T-helper 1 cell (primary cell): ENCODE data around the gene CRYGB.
A peak's percentile ranks its signal among the peaks of the same experiment; 100 is the strongest.

Experiments
- DNase-seq, 5 donors: peaks; one replicate each; pipeline ENCODE4 v3.0.0-alpha.2; 2012 to 2020
- total RNA-seq, 4 donors: gene quantifications; one replicate each; lab custom pipeline; 2026; lab: John Stamatoyannopoulos, UW

CRYGB gene, protein sequence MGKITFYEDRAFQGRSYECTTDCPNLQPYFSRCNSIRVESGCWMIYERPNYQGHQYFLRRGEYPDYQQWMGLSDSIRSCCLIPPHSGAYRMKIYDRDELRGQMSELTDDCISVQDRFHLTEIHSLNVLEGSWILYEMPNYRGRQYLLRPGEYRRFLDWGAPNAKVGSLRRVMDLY
- 0 reads per million in 4 donors for total RNA-seq

GRCh38 chr2:208146006-208146405 is at the start of gene CRYGB:
CRYGB (minus strand) TSS chr2:208146158; CDS start chr2:208146120, 38 bp downstream.
- no peak for DNase-seq

- DNase-seq, result no peak
These were observed 49.6 kb upstream of the CRYGB start for GRCh38 chr2:208195531-208195930.

GRCh38 chr2:208192611-208193236 is 46.8 kb upstream of the CRYGB start:
- DNase-seq, result no peak

GRCh38 chr2:208189810-208190503 is 44.0 kb upstream of the CRYGB start, which contains the start of gene C2orf80:
C2orf80 (minus strand) TSS chr2:208190030; CDS start chr2:208186986, 3,044 bp downstream.
- DNase-seq, result no peak

- no peak for DNase-seq
These were observed 43.3 kb upstream of the CRYGB start for GRCh38 chr2:208189069-208189809.

DNA sequence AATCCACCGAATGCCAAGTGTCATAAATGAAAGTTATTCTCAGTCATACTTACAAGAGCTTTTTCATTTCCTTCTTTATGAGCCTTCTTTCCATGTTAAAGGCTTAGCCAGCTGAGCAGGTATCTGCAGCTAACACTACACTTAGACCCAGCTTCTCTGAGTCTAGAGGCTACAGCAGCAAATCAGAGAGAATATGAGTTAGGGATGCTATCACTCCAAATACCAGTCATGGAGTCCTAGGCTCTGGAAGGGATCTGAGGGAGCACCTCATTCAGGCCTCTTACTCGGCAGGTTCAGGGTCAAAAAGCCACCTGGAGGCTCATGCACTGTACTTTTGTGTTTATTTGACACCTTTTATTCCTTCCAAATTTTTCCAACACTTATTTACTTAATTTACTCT is 40.9 kb upstream of the CRYGB start:
- DNase-seq, result no peak

- no peak for DNase-seq
These were observed 40.5 kb upstream of the CRYGB start for GRCh38 chr2:208186465-208186864.

DNA sequence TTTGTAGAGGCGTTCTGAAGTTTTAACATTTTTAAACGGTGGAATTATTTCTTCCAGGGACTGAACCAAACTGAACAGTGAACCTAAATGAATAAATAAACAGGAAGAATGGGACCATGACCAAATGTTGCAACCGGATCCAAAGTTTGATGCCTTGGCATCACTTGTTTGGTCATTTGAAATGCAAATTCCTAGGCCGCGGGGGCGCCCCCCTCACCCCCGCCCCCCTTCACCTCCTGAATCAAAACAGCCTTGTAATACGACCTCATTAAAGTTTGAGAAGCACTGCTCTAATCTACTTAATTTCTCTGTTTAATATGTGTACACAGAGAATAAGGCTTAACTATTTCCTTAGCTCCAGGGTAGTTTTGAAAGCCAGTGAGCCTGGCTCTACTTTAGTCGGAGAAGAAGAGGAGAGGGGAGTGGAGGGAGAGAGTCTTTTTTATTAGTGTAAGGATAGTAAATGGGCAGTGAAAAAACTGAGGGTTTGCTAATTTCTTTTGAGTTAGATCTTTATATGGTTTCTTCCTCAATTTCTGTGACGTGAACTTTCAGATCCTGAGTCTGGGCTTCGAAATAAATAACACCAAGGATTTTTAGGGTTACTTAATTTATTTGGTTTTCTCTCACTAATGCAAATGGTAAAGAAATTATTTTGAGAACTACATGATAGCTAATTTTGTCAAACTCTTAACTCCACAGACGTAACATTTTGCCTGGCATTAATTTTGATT is 38.2 kb upstream of the CRYGB start:
- DNase-seq, result no peak

DNA sequence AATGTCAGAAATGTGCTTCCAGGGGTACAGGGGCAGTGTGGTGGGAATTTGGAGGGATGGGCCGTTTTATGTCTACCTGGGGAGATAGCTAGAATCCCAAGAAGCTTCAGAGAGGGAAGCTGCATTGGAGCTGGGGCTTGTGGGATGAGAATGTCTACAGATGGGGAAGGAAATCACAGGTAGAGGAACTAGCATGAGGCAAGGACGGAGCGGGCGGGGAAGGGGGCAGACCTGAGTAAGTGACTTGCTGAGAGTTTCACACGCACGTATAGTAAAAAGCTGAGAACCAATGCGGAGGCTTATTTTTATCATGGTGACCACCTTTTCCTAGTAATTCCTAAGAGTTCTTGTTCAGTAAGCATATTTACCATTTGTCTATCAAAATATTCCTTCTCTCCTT is 37.6 kb upstream of the CRYGB start:
- no peak for DNase-seq

GRCh38 chr2:208182835-208183234 is 36.9 kb upstream of the CRYGB start:
- no peak for DNase-seq

GRCh38 chr2:208179028-208179609 is 33.2 kb upstream of the CRYGB start:
- no peak for DNase-seq

DNA sequence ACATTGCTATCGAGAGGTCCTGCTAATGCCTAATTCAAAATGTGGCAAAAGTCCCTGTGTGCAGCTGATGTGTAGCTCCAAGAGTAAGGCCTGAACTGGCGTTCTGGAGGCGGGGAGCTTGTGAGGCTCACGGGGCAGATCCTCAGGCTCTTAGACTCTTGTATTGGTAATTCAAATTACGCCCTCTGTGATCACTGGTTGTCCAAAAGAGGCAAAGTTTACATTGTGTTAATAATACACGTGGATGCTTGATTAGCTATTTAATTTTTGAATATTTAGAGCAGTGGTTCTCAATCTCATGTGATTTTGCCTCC is 29.8 kb upstream of the CRYGB start:
- no peak for DNase-seq

GRCh38 chr2:208175069-208175839 is 29.3 kb upstream of the CRYGB start:
- DNase-seq, result peak; percentile 13 to 43 (median 25)

GRCh38 chr2:208174144-208174543 is 28.2 kb upstream of the CRYGB start:
- DNase-seq, result no peak

GRCh38 chr2:208172125-208172524 is 26.2 kb upstream of the CRYGB start:
- DNase-seq, result no peak

GRCh38 chr2:208164951-208165755 is 19.2 kb upstream of the CRYGB start:
- no peak for DNase-seq

DNA sequence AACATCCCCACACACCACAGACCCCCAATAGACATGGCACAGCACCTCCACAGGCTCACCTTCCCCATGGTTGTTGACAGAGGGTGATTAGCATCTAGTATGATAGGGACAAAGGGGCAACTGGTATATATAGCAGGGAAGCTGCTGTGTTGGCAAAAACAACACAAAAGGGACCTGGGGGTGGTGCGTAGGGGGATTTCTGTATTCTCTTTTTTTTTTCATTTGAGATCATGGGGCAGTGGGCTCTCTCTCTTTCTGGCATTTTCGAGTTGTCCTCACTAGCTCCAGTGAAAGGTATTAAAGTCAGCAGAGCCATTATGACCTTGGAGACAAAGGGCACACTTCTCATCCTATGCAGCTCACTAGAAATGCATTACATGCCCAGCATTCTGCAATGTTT is 17.5 kb upstream of the CRYGB start, which contains the start of gene CRYGA:
TSS of gene CRYGA (minus strand) at position 101 of the 400 bp plus-strand sequence. CDS start at position 68, 33 bp downstream.
- DNase-seq, result no peak

GRCh38 chr2:208156439-208156838 is 10.5 kb upstream of the CRYGB start:
- DNase-seq, result no peak

DNA sequence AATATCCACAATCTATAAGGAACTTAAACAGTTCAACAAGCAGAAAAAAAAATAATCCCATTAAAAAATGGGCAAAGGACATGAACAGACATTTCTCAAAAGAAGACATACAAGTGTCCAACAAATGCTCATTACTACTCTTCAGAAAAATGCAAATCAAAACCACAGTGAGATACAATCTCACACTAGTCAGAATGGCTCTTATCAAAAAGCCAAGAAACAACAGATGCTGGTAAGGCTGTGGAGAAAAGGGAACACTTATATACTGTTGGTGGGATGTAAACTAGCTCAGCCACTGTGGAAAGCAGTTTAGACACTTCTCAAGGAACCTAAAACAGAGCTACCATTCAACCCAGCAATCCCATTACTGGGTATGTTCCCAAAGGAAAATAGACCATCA is 7.2 kb upstream of the CRYGB start:
- no peak for DNase-seq

- DNase-seq, result no peak
These were observed 5.0 kb upstream of the CRYGB start for GRCh38 chr2:208150956-208151355.

- no peak for DNase-seq
These were observed 4.1 kb upstream of the CRYGB start for GRCh38 chr2:208150094-208150493.
